Measurements from ENCODE around the gene CTNNA2.

GRCh38 chr2:80102026-80102425, 589.2 kb downstream of the CTNNA2 start:
- TF ChIP-seq POLR2A (IDR thresholded peaks at IDR 0.05) = no peak
- TF ChIP-seq, protein P1, sequence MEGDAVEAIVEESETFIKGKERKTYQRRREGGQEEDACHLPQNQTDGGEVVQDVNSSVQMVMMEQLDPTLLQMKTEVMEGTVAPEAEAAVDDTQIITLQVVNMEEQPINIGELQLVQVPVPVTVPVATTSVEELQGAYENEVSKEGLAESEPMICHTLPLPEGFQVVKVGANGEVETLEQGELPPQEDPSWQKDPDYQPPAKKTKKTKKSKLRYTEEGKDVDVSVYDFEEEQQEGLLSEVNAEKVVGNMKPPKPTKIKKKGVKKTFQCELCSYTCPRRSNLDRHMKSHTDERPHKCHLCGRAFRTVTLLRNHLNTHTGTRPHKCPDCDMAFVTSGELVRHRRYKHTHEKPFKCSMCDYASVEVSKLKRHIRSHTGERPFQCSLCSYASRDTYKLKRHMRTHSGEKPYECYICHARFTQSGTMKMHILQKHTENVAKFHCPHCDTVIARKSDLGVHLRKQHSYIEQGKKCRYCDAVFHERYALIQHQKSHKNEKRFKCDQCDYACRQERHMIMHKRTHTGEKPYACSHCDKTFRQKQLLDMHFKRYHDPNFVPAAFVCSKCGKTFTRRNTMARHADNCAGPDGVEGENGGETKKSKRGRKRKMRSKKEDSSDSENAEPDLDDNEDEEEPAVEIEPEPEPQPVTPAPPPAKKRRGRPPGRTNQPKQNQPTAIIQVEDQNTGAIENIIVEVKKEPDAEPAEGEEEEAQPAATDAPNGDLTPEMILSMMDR (IDR thresholded peaks at IDR 0.05) = no peak
